Islet of Langerhans (tissue), 1 donor: ENCODE results near the gene ADAMTS17.

Source experiments
- FAIRE-seq: peaks from one replicate; lab custom pipeline; 2011; peaks lifted over from hg19 to GRCh38; lab: Jason Lieb, UNC

Gene ADAMTS17

DNA sequence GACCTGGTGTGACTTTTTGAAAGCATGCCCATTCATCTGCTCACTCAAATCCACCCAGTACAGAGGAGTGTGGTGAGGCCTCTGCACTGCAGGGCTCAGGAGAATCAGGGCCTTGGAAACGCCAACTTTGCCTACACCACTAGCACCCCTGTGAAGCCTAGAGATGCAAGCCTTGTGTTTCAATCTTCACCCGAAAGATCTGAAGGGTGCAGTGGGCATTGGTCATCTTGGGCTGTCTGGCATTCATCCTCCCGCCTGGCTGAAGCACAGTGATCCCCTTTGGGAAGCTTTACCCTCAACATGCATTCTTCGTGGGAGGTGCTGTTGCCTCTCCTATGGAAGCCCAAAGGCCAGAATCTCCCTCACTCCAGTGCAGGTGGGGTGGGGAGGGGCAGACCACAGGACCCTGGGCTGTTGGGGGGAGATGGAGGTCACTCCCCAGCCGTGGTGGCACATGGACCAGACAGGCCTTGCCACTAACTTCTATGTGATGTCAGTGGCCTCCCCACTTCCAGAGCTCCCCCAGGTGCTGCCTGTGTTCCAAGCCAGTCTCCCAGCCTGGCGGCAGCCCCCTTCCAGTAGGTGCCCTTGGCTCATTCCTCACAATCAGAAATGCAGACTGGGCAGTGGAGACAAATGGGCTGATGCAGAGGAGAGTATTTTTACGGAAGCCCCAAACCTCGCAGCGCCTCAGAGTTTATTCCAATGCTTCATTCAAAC lies 92.5 kb downstream of the ADAMTS17 start:
- no peak for FAIRE-seq

DNA sequence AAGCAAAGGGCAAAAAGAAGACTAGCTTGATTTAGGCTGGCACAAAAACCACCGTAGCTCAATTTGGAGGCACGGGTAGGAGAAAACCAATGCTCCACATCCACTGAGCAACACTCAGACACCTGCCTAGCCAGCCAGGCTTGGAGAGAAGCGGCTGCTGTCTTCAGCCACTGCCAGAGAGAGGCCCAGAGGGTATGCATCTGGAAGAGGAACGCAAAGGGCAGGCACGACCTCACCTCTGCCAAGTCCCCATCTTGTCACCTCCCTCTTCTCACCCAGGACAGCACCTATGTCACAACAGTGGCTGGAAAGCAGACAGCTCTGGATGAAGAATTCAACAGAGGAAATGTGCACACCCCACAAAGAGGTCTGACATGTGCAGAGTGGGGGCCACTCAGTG lies 93.5 kb downstream of the ADAMTS17 start:
- no peak for FAIRE-seq

DNA sequence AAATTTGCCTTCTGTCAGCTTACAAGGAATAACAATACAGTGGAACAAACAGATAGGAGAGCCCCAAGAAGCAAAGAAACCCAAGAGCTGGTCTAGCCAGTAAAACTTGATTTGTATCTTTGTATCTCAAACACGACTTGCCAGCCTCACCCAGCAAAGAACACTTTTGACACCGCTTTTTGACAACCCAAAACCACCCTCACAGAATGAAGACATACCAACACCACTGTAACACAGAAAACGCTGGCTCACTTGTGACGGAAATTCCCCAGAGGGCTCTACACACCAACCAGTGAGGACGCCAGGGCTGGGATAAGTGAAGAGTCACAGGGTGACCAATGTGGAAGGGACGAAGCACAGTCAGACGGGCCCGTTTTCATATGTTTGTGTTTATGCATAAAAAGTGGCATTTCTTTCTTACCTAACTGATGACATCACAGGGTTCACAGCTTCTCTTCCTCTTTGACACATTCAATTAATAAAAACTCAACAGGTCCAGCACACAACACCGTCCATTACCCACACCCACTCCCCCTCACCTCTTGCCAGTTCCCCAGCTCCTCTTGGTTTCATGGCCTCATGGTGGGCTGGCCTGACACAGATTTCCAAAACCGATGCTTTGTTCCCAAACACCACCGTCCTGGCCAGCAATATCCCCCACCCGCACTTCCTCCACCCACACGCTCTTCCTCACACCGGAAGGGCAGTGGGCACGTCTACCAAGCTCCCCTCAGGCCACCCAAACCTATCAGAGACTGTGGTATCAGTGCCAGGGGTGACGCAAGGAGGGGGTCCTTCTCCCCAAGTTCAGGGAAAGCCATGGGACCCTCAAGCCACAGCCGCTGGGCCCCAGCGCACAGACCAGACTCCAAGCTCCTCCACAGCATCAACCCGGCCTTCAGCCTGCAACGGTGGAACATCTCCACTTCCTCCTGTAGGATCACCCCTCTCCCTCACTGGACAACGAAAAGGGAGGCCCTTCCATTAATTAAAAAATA lies 94.2 kb downstream of the ADAMTS17 start:
- no peak for FAIRE-seq

DNA sequence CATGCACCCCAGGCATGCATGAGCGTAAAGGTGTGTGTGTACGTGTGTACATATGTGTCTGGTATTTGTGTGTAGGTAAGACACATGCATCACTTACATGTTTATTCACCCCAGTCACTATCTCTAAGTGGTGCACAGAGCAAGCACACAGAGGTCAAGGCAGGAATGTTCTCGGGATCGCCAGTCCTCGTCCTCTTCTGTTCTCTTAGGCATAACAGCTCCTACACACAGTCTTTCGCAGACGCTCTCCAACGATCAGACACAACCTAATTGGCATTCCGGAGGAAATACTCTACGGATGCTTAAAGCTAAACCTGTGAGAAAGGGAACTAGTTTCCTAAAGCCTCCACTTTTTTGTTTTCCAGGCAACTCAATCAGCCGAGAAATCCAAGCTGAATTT lies 95.9 kb downstream of the ADAMTS17 start:
- no peak for FAIRE-seq

DNA sequence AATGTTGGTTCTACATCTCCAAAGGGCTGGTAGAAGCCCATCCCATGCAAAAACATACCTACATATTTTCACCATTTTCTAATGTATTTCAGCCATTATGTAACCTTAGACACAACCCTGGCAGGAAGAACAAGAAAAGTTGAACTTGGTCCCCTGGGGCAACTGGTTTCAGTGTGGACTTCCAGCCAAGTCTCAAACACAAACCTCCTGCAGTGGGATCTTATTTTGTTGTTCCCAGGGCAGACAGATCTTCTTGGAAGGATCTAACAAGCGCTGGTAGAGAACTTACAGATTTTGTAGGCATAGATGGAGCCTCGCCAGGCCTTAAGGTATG lies 96.3 kb downstream of the ADAMTS17 start:
- FAIRE-seq: no peak

DNA sequence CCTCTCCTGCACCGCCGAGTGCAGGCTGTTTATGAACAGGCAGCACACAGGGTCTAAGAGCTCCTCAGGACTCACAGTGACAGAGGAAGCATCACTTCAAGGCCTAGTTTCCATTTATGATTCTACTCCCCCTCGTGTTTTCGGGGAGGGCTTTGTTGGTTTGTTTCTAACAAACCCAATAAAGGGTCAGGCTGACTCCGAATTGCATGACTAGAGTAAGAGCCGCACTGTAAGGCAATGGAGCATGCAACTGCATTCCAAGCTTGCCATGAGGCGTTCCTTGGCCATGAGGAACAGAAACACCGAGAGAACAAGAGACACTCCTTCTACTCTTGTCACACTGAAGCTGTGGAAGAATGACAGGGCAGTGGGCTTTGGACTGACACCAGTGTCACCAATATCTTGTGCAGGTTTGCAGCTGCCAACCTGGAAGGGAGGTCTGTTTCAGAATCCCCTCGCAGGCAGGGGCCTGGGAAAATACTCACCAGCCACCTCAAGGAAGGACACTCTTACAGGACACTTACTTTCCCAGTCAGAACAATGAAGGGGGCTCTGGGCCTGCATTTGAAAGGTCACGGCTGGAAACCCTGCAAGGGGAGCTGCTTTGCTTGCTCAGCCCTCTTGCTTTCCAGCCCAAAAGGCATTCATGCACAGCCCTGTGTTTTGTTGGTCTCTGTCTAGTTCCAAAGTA lies 96.8 kb downstream of the ADAMTS17 start:
- FAIRE-seq: no peak

DNA sequence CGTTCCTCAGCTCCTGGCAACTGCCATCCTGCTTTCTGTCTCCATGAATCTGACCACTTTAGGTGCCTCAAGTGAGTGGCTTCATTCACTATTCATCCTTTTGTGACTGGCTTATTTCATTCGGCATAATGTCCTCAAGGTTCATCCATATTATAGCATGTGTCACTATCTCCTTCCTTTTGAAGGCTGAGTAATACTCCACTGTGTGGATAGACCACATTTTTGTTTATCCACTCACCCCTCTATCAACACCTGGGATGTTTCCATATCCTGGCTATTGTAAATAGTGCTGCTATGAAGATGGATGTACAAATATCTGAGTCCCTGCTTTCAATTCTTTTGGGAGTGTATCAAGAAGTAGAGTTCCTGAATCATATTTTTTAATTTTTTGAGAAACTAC lies 98.8 kb downstream of the ADAMTS17 start:
- FAIRE-seq: no peak

DNA sequence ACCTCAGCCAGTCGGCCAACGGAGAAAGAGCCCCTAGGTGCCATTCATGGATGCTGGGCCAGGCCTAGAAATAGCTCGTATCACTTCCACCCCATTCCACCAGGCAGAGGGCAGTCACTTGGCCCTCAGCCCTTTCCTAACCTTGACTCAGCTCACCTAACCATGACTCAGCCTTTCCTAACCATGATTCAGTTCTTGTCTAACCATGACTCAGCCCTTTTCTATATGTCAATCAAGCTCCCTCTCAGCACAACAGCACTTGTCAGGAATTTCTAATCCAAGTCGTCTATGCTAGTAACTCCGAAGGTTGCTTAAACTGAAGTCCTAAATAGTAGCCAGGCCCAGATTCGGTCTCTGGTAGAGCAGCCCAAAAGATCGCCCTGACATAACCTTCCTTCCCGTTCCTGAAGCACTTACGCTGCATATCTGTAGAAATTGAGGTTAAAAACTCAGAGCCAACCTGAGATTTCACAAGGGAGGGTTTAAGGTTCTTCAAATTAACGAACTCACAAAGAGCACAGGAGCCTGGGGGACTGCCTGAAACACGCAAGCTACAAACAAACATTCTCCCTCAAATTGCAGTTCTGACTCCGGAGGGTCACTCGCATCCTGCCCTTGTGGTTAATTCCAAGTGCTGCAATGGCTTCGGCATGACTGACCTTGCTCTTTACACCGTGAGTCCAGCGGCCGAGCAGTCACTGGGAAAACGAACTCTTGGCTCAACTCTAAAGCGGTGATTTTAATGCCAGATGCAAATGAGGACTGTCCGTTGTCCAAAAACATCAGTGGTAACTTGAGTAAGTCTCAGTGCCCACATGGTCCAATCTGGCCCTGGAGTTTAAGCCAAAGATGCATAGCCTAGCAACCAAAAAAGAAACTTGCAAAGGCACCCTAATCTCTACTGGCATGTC lies 99.9 kb downstream of the ADAMTS17 start:
- FAIRE-seq: no peak

DNA sequence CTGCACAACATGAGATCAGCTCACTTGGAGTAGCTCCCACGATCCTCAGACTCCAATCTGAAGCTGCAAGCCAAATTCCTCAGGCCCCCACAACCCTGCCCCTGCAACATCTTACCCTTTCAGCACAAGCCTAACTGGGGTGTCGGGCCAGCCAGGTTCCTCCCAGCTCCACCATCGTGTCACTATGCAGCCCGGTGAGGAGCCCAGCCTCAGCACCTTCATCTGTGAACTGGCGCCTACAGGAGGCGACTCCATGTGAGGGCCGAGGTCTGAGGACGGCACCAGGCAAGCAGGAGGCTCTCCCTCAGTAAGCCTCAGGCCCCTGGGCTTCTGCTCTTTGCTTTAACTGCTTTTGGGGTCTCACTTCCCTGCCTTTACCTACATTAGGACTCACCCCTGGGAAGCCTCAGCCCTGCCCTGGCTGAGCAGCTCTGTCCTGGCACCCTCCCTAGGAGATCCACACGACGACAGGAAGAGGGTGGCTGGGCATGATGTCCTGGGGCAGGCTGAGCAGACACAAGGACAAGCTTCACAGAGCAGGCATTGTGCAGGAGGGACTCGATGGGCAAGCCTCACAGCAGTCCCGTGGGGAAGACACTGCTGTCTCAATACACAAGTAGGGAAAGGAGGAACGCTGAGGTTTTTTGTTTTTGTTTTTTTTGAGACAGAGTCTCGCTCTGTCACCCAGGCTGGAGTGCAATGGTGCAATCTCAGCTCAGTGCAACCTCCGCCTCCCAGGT lies 104.6 kb downstream of the ADAMTS17 start:
- no peak for FAIRE-seq

DNA sequence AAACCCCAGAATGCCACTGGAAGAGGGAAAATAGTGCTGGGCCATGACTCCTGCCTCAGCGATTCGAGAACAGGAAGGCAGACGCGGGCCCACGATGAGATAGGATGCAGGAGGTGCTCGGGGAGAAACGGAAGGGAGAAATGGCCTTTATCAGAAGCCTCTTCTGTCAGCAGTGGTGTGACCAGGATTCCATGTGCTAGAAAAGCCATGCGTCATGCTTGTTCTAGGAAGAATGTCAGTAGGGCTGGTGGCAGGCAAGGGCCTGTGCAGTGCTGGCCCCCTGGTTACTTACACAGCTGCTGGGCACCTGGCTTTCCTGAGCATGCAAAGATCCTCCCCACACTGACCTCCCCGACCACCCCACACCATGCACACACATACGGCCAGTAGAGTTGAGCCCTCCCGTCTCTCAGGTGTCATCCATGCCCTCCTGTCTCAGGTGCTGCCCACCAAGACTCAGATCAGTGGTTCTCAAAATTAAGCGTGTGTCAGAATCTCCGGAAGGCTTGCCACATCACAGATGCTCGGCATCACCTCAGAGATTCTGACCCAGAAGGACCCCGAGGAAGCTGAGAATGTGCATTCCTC lies 106.7 kb downstream of the ADAMTS17 start:
- no peak for FAIRE-seq

DNA sequence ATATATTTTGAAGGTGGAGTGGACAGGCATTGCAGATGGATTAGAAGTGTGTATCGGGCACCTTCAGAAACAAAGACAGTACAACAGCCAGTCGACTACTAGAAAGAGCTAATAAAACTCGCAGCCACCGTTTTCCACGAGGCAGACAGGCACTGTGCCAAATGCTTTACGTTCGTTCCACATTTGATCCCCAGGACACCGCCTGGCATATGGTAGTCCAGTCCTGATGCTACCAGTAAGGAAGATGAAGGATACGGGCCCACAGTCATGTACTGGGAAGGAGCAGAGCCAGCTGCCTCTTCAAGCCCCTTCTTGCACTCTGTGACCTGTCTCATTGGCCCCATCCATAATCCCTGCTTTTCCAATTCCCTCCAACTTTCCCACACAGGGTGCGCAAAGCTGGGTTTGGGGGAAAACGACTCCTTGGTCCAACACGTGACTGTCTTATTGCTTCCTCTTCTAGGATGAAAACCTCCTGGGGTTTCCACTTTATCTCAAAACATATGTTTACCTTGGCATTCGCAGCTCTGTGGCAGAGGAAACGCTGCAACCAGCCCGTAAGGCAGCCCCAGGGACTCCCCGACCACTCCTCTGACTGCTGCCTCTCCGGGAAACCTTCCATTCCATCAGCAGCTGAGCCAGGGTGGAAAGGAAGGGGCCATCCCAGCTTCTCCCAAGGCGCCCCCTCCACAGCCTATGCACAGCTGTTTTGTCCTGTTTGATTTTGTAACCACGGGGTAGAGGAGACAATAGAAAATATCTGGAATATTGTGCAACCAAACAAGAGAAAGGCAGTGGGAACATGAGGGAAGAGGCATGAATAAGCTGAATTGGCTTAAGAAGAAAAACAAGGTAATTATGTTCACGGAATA lies 107.4 kb downstream of the ADAMTS17 start:
- no peak for FAIRE-seq

DNA sequence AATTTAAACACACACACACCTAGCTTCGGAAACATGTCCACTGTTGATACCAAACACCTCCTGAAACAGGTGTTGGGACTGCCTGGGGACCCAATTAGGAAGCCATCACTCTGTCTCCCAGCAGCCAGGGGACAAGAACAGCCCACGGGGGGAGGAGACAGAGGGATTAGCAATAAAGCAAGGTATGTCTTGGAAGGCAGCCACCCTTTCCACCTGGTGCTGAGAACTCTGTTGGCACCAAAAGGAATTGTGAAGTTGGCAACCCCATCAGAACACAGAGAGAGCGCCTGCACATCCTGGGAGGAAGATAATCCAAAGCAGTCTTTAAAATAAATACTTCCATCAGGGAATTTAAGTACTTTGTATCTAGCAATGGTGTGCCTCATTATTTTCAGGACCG lies 111.0 kb downstream of the ADAMTS17 start:
- no peak for FAIRE-seq

DNA sequence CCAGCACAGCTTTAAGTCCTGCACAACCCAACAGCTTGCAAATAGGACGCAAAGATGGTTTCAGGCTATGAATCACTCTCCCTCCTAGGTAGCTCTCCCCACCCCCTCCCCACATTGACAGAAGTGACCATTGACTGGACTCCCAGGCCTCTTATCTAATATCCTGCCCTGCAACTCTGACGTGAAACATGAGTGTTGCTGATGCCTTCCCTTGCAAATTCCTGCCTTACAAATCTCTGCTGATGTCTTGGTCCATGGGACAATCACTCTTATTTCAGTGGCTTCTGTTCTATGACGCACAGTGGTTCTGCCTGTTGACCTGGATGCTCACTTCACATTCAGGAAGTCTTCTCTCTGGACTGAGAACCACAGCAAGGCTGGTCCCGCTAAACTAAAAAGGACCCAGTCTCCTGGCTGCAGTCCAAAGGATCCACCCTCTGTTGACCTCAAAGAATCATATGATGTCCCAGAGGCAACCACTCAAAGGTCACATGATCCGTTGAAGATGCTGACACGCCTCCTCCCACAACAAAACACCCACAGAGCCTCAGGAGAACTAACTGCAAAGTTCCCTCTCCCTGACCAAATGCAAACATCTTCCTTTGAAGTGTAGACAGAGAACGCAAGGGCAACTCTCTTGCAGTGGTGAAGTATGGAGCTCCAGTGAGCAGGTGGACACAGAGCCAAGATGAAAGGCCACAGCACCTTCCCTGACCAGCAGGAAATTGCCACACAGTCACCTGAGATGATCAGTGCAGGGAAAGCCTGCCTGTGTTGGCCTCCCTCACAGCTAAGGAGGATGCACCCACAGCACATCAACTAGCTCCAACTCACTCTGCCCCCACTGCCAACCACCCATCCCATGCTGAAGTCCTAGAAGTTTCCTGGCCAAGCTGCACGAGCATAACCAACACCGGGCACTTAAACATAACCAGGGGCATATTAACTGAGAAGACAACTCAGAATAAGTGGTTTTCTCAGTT lies 112.3 kb downstream of the ADAMTS17 start:
- FAIRE-seq: no peak

DNA sequence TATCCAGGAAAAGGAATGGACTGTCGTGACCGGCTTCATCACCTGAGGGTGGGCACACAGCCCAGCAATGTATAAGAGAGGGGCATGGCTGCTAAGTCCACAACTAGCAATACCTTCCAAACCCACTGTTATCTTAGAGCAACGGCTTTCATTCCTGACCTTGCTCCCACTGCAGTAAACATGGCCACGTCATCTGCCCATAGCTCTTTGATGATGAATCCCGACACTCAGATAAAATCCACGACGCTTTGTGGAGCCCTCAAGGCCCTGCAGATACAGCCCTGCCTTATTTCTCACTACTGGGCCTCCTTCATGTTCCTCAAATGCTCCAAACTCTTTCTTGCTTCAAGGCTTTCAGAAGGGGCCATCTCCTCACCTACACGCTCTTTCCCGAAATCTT lies 114.0 kb downstream of the ADAMTS17 start:
- FAIRE-seq: no peak

DNA sequence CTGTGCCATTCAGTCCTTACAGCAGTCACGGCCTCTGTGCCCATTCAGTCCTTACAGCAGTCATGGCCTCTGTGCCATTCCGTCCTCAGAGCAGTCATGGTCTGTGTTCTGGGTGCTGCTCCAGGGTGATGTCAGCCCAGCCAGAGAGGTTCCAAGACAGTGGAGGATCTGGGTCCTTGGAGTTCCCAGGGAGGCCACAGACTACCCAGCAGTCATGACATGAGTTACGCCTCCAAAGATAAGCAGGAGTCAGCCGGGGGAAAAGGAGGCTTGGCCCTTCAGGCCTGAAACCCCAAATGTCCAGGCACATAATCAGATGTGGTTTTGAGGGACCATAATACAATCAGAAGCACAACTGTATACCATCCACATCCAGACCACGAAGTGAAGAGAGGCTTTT lies 115.7 kb downstream of the ADAMTS17 start:
- FAIRE-seq: no peak

DNA sequence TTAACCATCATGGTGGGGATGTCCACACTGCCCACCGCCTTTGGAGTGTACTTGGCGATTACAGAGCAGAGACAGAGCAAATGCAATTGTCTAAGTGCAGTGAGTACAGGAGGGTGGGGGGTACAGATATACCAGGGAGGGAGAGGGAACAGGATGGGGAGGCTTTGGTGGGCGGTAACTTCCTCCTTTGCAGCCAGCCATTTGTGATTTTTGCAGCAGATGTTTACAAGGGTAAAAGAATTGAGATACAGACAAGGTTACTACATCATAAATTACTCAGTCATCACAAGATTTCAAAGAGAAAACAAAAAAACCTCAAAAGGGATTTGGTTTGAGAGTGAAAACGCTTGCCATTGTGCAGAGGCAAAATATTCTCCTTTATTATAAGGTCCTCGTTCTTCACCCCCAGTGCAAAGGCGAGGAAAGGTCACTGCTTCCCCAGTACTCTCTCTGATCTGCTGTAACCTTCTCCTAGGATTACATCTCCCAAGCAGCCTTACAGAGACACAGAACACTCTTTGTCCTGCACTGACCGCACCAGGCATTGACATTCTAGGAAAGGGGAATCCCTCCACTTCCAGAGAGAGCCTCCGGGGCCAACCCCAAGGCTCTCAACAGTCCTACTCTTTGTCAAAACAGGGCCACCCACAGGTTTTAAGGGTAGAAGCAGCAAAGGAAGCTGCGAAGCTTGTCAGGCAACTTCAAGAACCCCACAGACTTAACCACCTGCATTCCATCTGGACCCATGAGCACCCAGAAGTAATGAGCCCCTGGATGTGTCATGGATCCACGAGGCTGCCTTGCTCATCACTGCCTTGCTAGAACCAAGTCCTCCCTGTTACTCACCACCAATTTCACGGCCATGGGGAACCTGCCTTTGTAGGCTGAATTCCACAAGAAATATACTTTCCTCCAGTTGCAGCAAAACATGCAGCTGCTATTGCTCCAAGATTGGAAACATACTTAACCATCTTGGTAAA lies 117.3 kb downstream of the ADAMTS17 start:
- no peak for FAIRE-seq

DNA sequence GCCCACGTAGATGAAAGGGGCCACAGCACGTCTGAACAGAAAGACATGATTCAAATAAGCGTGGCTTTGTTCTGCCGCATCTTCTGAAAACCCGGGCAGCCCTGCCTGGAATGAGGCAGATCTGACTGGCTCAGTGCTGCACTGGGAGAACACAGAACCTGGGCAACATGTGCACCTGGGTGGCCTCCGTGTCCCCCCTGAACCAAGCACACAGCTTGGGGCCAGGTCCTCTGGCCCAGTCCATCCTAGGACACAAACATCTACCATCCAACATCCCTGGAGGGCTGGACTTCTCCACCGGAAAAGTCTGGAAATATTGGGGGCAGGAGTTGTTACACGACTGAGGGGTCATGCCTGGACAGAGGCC lies 119.4 kb downstream of the ADAMTS17 start:
- FAIRE-seq: no peak
